SK-N-SH (cell line): ENCODE data around the gene NPIPB8. TPM values are rescaled to one million over a fixed set of nuclear protein-coding genes. Genes with fewer than 3 reads are reported as not detected.
"Not testable (repeated sequence)": the region's sequence is repeated elsewhere in the genome, so short reads cannot be mapped to it uniquely, and the experiment has no call there.

Experiments
- CTCF ChIA-PET: fragments of 300-600, 350-600 bp; formaldehyde crosslinking; extraction: SDS; loops from one replicate; lab custom pipeline; 2021; lab: Yijun Ruan, JAX
- POLR2A ChIA-PET: fragments of 350-600 bp; sonication (Branson Sonifier 250); formaldehyde crosslinking; extraction: SDS; loops from one replicate; lab custom pipeline; 2020; ENCODE audit warnings: antibody characterized with exemption, inconsistent platforms; lab: Yijun Ruan, JAX
- DNase-seq: peaks from one replicate; pipeline ENCODE4 v3.0.0; 2012
- H2AFZ ChIP-seq: fragments of 200-600 bp; sonication (generic); 2 replicates; pipeline ENCODE4 v1.8.1; 2016; ENCODE audit warnings: antibody characterized with exemption, mild to moderate bottlenecking, low read depth
- H3F3A ChIP-seq: fragments of 200-600 bp; sonication (generic); replicated peaks from 2 replicates; pipeline ENCODE3; 2016; ENCODE audit warnings: antibody characterized with exemption, mild to moderate bottlenecking; ENCODE audit not compliant: insufficient read depth
- H3K27ac ChIP-seq, 2 experiments: fragments of 200-500 bp in 1 of 2; fragments of 200-600 bp in 1 of 2; sonication (Bioruptor generic) in 1 of 2; sonication (generic), shearing (Covaris generic) in 1 of 2; 2 replicates each; pipeline versions ENCODE4 v1.5.1 to v1.6.1; 2014 to 2016; ENCODE audit warnings: low read depth in 2 of 2, inconsistent platforms in 1 of 2, low read length in 1 of 2, mild to moderate bottlenecking in 1 of 2, mixed read lengths in 1 of 2
- H3K27me3 ChIP-seq: fragments of 200-600 bp; sonication (generic), shearing (Covaris generic); 2 replicates; pipeline ENCODE4 v1.6.1; 2016; ENCODE audit warnings: mixed run types; ENCODE audit not compliant: insufficient read depth
- H3K36me3 ChIP-seq, 2 experiments: fragments of 200-500 bp in 1 of 2; fragments of 200-600 bp in 1 of 2; sonication (Bioruptor generic) in 1 of 2; sonication (generic) in 1 of 2; replicated peaks in 1 of 2; 2 replicates each; pipeline versions ENCODE3 to v1.5.1; 2014 to 2016; ENCODE audit warnings: low read length in 1 of 2, mild to moderate bottlenecking in 1 of 2; ENCODE audit not compliant: insufficient read depth in 2 of 2, control insufficient read depth in 1 of 2
- H3K4me1 ChIP-seq, 2 experiments: fragments of 200-500 bp in 1 of 2; fragments of 200-600 bp in 1 of 2; sonication (Bioruptor generic) in 1 of 2; sonication (generic), shearing (Covaris generic) in 1 of 2; 2 replicates each; pipeline versions ENCODE4 v1.5.1 to v1.6.1; 2014 to 2016; ENCODE audit warnings: low read depth in 1 of 2, low read length in 1 of 2, mixed run types in 1 of 2; ENCODE audit not compliant: insufficient read depth in 2 of 2, control insufficient read depth in 1 of 2
- H3K4me2 ChIP-seq: fragments of 200-600 bp; sonication (generic), shearing (Covaris generic); 2 replicates; pipeline ENCODE4 v1.6.1; 2017; ENCODE audit warnings: mixed run types
- H3K4me3 ChIP-seq, 2 experiments: fragments of 200-500 bp in 1 of 2; fragments of 200-600 bp in 1 of 2; sonication (Bioruptor generic) in 1 of 2; sonication (generic), shearing (Covaris generic) in 1 of 2; 2 replicates each; pipeline versions ENCODE4 v1.5.1 to v1.8.1; 2014 to 2016; ENCODE audit warnings: low read depth in 2 of 2, inconsistent platforms in 1 of 2, low read length in 1 of 2, mild to moderate bottlenecking in 1 of 2, mixed read lengths in 1 of 2, moderate library complexity in 1 of 2
- H3K79me2 ChIP-seq: fragments of 200-600 bp; sonication (generic); 2 replicates; pipeline ENCODE4 v1.8.1; 2017; ENCODE audit warnings: mild to moderate bottlenecking; ENCODE audit not compliant: insufficient read depth
- H3K9ac ChIP-seq: fragments of 200-600 bp; sonication (generic); 2 replicates; pipeline ENCODE4 v1.6.1; 2017; ENCODE audit warnings: mixed run types
- H3K9me2 ChIP-seq: fragments of 200-600 bp; sonication (generic); 2 replicates; pipeline ENCODE4 v1.6.1; 2017; ENCODE audit warnings: mixed run types
- H3K9me3 ChIP-seq: fragments of 200-600 bp; sonication (generic); 2 replicates; pipeline ENCODE4 v1.6.1; 2017; ENCODE audit warnings: mixed run types, mild to moderate bottlenecking, moderate library complexity
- H4K20me1 ChIP-seq: fragments of 200-600 bp; sonication (generic); 2 replicates; pipeline ENCODE4 v1.6.1; 2017; ENCODE audit warnings: mild to moderate bottlenecking, mixed run types; ENCODE audit not compliant: insufficient read depth
- FOSL2 ChIP-seq: IDR thresholded peaks from 2 replicates; pipeline ENCODE4 v1.4.0; 2012; ENCODE audit warnings: low read depth, mild to moderate bottlenecking, moderate library complexity, borderline replicate concordance
- FOXJ3 ChIP-seq: sonication (generic); formaldehyde crosslinking; IDR thresholded peaks from 2 replicates; pipeline ENCODE4 v1.5.1; 2020; ENCODE audit warnings: mild to moderate bottlenecking, missing genetic modification reagents
- FOXM1 ChIP-seq: IDR thresholded peaks from 2 replicates; pipeline ENCODE4 v1.4.0; 2012; ENCODE audit warnings: low read depth, mild to moderate bottlenecking
- GABPA ChIP-seq: IDR thresholded peaks from 2 replicates; pipeline ENCODE4 v1.4.0; 2012; ENCODE audit warnings: low read depth, mild to moderate bottlenecking
- IRF3 ChIP-seq: fragments of 150-350 bp; IDR thresholded peaks from 2 replicates; pipeline ENCODE4 v1.6.1; 2016; ENCODE audit warnings: mild to moderate bottlenecking, low read depth, low read length
- JUND ChIP-seq: IDR thresholded peaks from 2 replicates; pipeline ENCODE4 v1.4.0; 2012
- MEF2A ChIP-seq: IDR thresholded peaks from 2 replicates; pipeline ENCODE4 v1.4.0; 2012; ENCODE audit warnings: low read depth, borderline replicate concordance
- MXI1 ChIP-seq: IDR thresholded peaks from 2 replicates; pipeline ENCODE4 v1.6.1; 2012; ENCODE audit warnings: mild to moderate bottlenecking, low read depth, low read length, improper control_type of control experiment
- NFIC ChIP-seq: IDR thresholded peaks from 2 replicates; pipeline ENCODE4 v1.4.0; 2012; ENCODE audit warnings: borderline replicate concordance
- NRF1 ChIP-seq: IDR thresholded peaks from 2 replicates; pipeline ENCODE4 v1.6.1; 2012; ENCODE audit warnings: low read depth, mild to moderate bottlenecking, low read length
- POLR2AphosphoS5 ChIP-seq: IDR thresholded peaks from 2 replicates; pipeline ENCODE4 v1.6.1; 2012; ENCODE audit warnings: low read depth, low read length
- RAD21 ChIP-seq: IDR thresholded peaks from 2 replicates; pipeline ENCODE4 v1.6.1; 2012; ENCODE audit warnings: mild to moderate bottlenecking, low read length
- RFX5 ChIP-seq: IDR thresholded peaks from 2 replicates; pipeline ENCODE4 v1.6.1; 2012; ENCODE audit warnings: mild to moderate bottlenecking, improper control_type of control experiment, low read length
- RXRA ChIP-seq: IDR thresholded peaks from 2 replicates; pipeline ENCODE4 v1.4.0; 2012; ENCODE audit warnings: low read depth, mild to moderate bottlenecking, borderline replicate concordance
- SIN3A ChIP-seq: IDR thresholded peaks from 2 replicates; pipeline ENCODE4 v1.6.1; 2012; ENCODE audit warnings: low read depth, mild to moderate bottlenecking, low read length, moderate library complexity, borderline replicate concordance
- SMC3 ChIP-seq: IDR thresholded peaks from 2 replicates; pipeline ENCODE4 v1.6.1; 2012; ENCODE audit warnings: low read depth, low read length, improper control_type of control experiment
- TEAD4 ChIP-seq: IDR thresholded peaks from 2 replicates; pipeline ENCODE4 v1.4.0; 2012; ENCODE audit warnings: mild to moderate bottlenecking, borderline replicate concordance; ENCODE audit not compliant: insufficient read depth
- YY1 ChIP-seq: IDR thresholded peaks from 2 replicates; pipeline ENCODE4 v1.4.0; 2012; ENCODE audit warnings: low read depth, mild to moderate bottlenecking
- WGBS: methylation state at CpG from one replicate; pipeline ENCODE4 v1.1.6; 2017; ENCODE audit warnings: low lambda C conversion rate; 5-methylcytosine and 5-hydroxymethylcytosine counted together
- polyA plus RNA-seq, 3 experiments: library from polyadenylated mRNA; depleted of rRNA; stranded (reverse); fragments of >200 nt; gene quantifications; 2 replicates each; pipeline ENCODE4 v1.2.3, GENCODE V29; 2012
- TF ChIP-seq, protein P1 (sequence below): fragments of 200-600 bp; sonication (generic); IDR thresholded peaks from 2 replicates; pipeline ENCODE4 v1.6.1; 2017; ENCODE audit warnings: antibody characterized with exemption, mild to moderate bottlenecking, moderate library complexity
- TF ChIP-seq, protein P2 (sequence below): IDR thresholded peaks from 2 replicates; pipeline ENCODE4 v1.4.0; 2012; ENCODE audit warnings: low read depth, borderline replicate concordance

Gene NPIPB8
- polyA plus RNA-seq, 1 of the 3 experiments (the other 2 are of a cell fraction): not detected

- no peak for DNase-seq
- no peak overlapping the region for H3K4me2 ChIP-seq
- no peak overlapping the region for H3K9ac ChIP-seq
- WGBS: 63% methylated on average over 7 of the region's 7 CpGs
- no peaks in the 10 kb centered on the region for H3K36me3 ChIP-seq
- H4K20me1 ChIP-seq: no peaks in the 10 kb centered on the region
- H3K27ac ChIP-seq: no peak overlapping the region
- H3F3A ChIP-seq: no peaks in the 10 kb centered on the region
- H3K27me3 ChIP-seq: no peaks in the 10 kb centered on the region
- ChIA-PET POLR2A (interaction anchor here (0.6 kb wide), 1 partner anchor 125 kb away, joined by 5 read pairs; the partner anchor contains the start of gene CLN3), CTCF (interaction anchor here (0.7 to 1.5 kb wide), 6 partner anchors 13 to 343 kb away, joined by 3 to 5 read pairs (median 4); partner anchors contain the start of gene CLN3)
- no peaks in the 10 kb centered on the region for H3K79me2 ChIP-seq
- H3K4me3 ChIP-seq: no peak overlapping the region
- H3K4me1 ChIP-seq: no peaks in the 10 kb centered on the region
- no peaks in the 10 kb centered on the region for H3K9me2 ChIP-seq
- H3K9me3 ChIP-seq: no peaks in the 10 kb centered on the region
- TF ChIP-seq, protein P1, sequence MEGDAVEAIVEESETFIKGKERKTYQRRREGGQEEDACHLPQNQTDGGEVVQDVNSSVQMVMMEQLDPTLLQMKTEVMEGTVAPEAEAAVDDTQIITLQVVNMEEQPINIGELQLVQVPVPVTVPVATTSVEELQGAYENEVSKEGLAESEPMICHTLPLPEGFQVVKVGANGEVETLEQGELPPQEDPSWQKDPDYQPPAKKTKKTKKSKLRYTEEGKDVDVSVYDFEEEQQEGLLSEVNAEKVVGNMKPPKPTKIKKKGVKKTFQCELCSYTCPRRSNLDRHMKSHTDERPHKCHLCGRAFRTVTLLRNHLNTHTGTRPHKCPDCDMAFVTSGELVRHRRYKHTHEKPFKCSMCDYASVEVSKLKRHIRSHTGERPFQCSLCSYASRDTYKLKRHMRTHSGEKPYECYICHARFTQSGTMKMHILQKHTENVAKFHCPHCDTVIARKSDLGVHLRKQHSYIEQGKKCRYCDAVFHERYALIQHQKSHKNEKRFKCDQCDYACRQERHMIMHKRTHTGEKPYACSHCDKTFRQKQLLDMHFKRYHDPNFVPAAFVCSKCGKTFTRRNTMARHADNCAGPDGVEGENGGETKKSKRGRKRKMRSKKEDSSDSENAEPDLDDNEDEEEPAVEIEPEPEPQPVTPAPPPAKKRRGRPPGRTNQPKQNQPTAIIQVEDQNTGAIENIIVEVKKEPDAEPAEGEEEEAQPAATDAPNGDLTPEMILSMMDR: no peak
- TF ChIP-seq RAD21 (no peak), FOXJ3 (CRISPR knock-in tag) (no peak), YY1 (no peak), SIN3A (no peak), MXI1 (no peak), IRF3 (no peak), GABPA (no peak)
- TF ChIP-seq, all 33 proteins: peak for 0
- no peak overlapping the region for H2AFZ ChIP-seq
These were observed 21.2 kb upstream of the NPIPB8 start for GRCh38 chr16:28616636-28617035.

DNA sequence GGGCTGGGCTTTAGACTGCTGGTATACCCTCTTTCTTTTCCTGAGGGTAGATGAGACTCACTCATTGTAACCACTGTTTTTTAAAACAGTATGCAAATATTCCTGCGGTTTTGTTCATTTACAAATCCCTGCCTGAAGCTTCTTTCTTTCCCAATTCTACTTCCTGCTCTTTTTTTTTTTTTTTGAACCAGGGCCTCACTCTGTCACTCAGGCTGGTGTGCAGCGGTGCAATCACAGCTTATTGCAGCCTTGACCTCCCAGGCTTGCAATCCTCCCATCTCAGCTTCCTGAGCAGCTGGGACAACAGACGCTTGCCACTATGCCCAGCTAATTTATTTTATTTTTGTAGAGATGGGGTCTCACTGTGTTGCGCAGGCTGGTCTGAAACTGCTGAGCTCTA, 20.0 kb upstream of the NPIPB8 start:
- ChIA-PET CTCF (no interaction called here), POLR2A (no interaction called here)
- H3K79me2 ChIP-seq: no peaks in the 10 kb centered on the region
- H3K4me3 ChIP-seq: no peak overlapping the region
- H3K9ac ChIP-seq: no peak overlapping the region
- no peaks in the 10 kb centered on the region for H4K20me1 ChIP-seq
- H3K27ac ChIP-seq: no peak overlapping the region
- H3K4me2 ChIP-seq: no peak overlapping the region
- WGBS: 70% methylated on average over 4 of the region's 4 CpGs
- H3F3A ChIP-seq: no peaks in the 10 kb centered on the region
- no peak overlapping the region for H2AFZ ChIP-seq
- no peaks in the 10 kb centered on the region for H3K27me3 ChIP-seq
- no peaks in the 10 kb centered on the region for H3K9me2 ChIP-seq
- TF ChIP-seq FOXM1 (no peak), RXRA (no peak), TEAD4 (no peak), MEF2A (no peak), RAD21 (no peak), NFIC (no peak), NRF1 (no peak), YY1 (no peak), POLR2AphosphoS5 (no peak), FOXJ3 (CRISPR knock-in tag) (no peak), SMC3 (no peak), RFX5 (no peak), FOSL2 (no peak), JUND (no peak)
- TF ChIP-seq, protein P1: no peak
- TF ChIP-seq, protein P2, sequence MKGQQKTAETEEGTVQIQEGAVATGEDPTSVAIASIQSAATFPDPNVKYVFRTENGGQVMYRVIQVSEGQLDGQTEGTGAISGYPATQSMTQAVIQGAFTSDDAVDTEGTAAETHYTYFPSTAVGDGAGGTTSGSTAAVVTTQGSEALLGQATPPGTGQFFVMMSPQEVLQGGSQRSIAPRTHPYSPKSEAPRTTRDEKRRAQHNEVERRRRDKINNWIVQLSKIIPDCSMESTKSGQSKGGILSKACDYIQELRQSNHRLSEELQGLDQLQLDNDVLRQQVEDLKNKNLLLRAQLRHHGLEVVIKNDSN: no peak
- H3K4me1 ChIP-seq: no peaks in the 10 kb centered on the region
- H3K36me3 ChIP-seq: no peaks in the 10 kb centered on the region
- DNase-seq: no peak
- H3K9me3 ChIP-seq: no peaks in the 10 kb centered on the region

DNA sequence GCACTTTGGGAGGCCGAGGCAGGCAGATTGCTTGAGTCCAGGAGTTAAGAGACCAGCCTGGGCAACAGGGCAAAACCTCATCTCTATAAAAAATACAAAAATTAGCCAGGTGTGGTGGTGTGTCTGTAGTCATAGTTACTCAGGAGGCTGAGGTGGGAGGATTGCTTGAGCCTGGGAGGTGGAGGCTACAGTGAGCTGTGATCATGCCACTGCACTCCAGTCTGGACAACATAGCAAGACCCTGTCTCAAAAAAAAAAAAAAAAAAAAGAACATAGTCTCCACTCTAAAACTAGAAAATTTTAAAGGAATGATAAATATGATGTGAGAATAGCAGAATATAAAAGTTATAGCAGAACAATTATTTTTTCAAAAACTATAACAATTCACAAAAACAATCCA, 17.5 kb upstream of the NPIPB8 start:
- DNase-seq, H3K4me1 ChIP-seq, H3F3A ChIP-seq, CTCF ChIA-PET, H2AFZ ChIP-seq, POLR2A ChIA-PET, H3K9ac ChIP-seq, H3K79me2 ChIP-seq, H3K27me3 ChIP-seq, H4K20me1 ChIP-seq, H3K9me3 ChIP-seq, H3K9me2 ChIP-seq, H3K36me3 ChIP-seq, H3K27ac ChIP-seq, H3K4me2 ChIP-seq, H3K4me3 ChIP-seq: not testable (repeated sequence)
- 36% methylated on average over 1 of the region's 1 CpG for WGBS
